Measurements from ENCODE around the gene MEGF8. TPM values are rescaled to one million over a fixed set of nuclear protein-coding genes. Genes with fewer than 3 reads are reported as not detected.

The MEGF8 gene
- total and polyA plus RNA-seq, 9 of the 15 experiments (the other 6 are each of a cell fraction or from before 2014, with no cell fraction given) = 0.28 to 13.1 (median 3.0) TPM

- TF ChIP-seq SP2 (IDR thresholded peaks at IDR 0.05; ENCODE audit: extremely low read depth, low read depth, low read length, poor library complexity, severe bottlenecking) (peak; percentile 49), HCFC1 (IDR thresholded peaks at IDR 0.05; ENCODE audit: low read depth, low read length) (0 out of 2 replicates have a peak, but pooled peaks have one; percentile 19), VEZF1 (CRISPR knock-in tag; IDR thresholded peaks at IDR 0.05) (peak; percentile 72), ZNF512 (tag; IDR thresholded peaks at IDR 0.05) (no peak), POLR2G (IDR thresholded peaks at IDR 0.05; ENCODE audit: low read depth, low read length) (peak; percentile 88), TSHZ1 (CRISPR knock-in tag; IDR thresholded peaks at IDR 0.05) (no peak), ZNF146 (CRISPR knock-in tag; IDR thresholded peaks at IDR 0.05; ENCODE audit: unreplicated experiment) (no peak), CCNT2 (IDR thresholded peaks at IDR 0.05; ENCODE audit: borderline replicate concordance, extremely low read depth, insufficient read length, low read depth, low read length) (peak; percentile 65), HDAC1 (IDR thresholded peaks at IDR 0.05) (peak in 1 of 2 experiments; percentile 66; a peak in 1 of 4 replicates), ZNF639 (CRISPR knock-in tag; conservative IDR thresholded peaks at IDR 0.05 in 1 of 2, IDR thresholded peaks at IDR 0.05 in 1 of 2) (peak in 1 of 2 experiments; percentile 59; a peak in 2 of 4 replicates), HBP1 (CRISPR knock-in tag; IDR thresholded peaks at IDR 0.05) (0 out of 2 replicates have a peak, but pooled peaks have one; percentile 7), DEAF1 (CRISPR knock-in tag; IDR thresholded peaks at IDR 0.05) (peak; percentile 66)
These were observed 45.3 kb upstream of the MEGF8 start (continued) for GRCh38 chr19:42279902-42280814.

Measured in K562 (cell line).